ENCODE data around the gene ANKRD7.

- TF ChIP-seq CTCF (IDR thresholded peaks at IDR 0.05) = no peak
- TF ChIP-seq ZFX (IDR thresholded peaks at IDR 0.05; ENCODE audit: borderline replicate concordance) = no peak
Measured at GRCh38 chr7:118264836-118265235, 40.3 kb downstream of the ANKRD7 start.

Data from 22Rv1 (cell line).